ENCODE results near the gene ABI3BP. TPM values are rescaled to one million over a fixed set of nuclear protein-coding genes. Genes with fewer than 3 reads are reported as not detected.

Gene ABI3BP
- total and polyA plus RNA-seq, 2 experiments from 2014 or later, result 0.42 to 0.57 TPM

- TF ChIP-seq EZH2phosphoT487 (IDR thresholded peaks at IDR 0.05; ENCODE audit: unreplicated experiment), result no peak
- TF ChIP-seq REST (IDR thresholded peaks at IDR 0.05; ENCODE audit: unreplicated experiment), result no peak
- TF ChIP-seq STAT1 (IDR thresholded peaks at IDR 0.05; ENCODE audit: unreplicated experiment), result no peak
- TF ChIP-seq NANOG (IDR thresholded peaks at IDR 0.05; ENCODE audit: borderline replicate concordance), result no peak
- TF ChIP-seq ZNF331 (CRISPR knock-in tag; IDR thresholded peaks at IDR 0.05; ENCODE audit: low read depth), result no peak
- TF ChIP-seq CREB1 (CRISPR knock-in tag; IDR thresholded peaks at IDR 0.05; ENCODE audit: low read depth), result no peak
Observed at GRCh38 chr3:100811779-100812507, 181.3 kb downstream of the ABI3BP start (continued).

- H3K27ac ChIP-seq (ENCODE audit: low read depth), result no peak overlapping the region
- H3K9me3 Mint-ChIP-seq, result no peaks in the 10 kb centered on the region
- TF ChIP-seq CTCF (conservative IDR thresholded peaks at IDR 0.05; ENCODE audit: low read depth in 2 of 2) (no peak), EZH2phosphoT487 (IDR thresholded peaks at IDR 0.05; ENCODE audit: unreplicated experiment) (no peak), ZNF462 (CRISPR knock-in tag; IDR thresholded peaks at IDR 0.05) (no peak), EZH2 (IDR thresholded peaks at IDR 0.05; ENCODE audit: low read depth, unreplicated experiment) (no peak), POLR2AphosphoS5 (IDR thresholded peaks at IDR 0.05; ENCODE audit: low read depth) (no peak), NANOG (IDR thresholded peaks at IDR 0.05; ENCODE audit: borderline replicate concordance) (no peak), ZNF331 (CRISPR knock-in tag; IDR thresholded peaks at IDR 0.05; ENCODE audit: low read depth) (no peak), ZNF114 (CRISPR knock-in tag; IDR thresholded peaks at IDR 0.05) (no peak)
Observed at GRCh38 chr3:100810671-100811070, 182.6 kb downstream of the ABI3BP start.

More at GRCh38 chr3:100810671-100811070, 182.6 kb downstream of the ABI3BP start:
- Mint-ChIP-seq H3K27ac (no peak overlapping the region), H3K36me3 (ENCODE audit: low read depth) (no peaks in the 10 kb centered on the region), H3K4me3 (no peak overlapping the region), H3K4me1 (no peaks in the 10 kb centered on the region), H3K27me3 (ENCODE audit: insufficient read depth, low read depth, poor library complexity) (no peaks in the 10 kb centered on the region)
- Histone ChIP-seq H3K4me2 (no peak overlapping the region), H3K9me2 (ENCODE audit: insufficient read depth) (no peaks in the 10 kb centered on the region), H3K79me2 (replicated peaks; ENCODE audit: insufficient read depth) (no peaks in the 10 kb centered on the region), H3K27me3 (ENCODE audit: insufficient read depth) (no peaks in the 10 kb centered on the region), H3K4me3 (no peak overlapping the region), H3F3A (replicated peaks; ENCODE audit: low read depth) (no peaks in the 10 kb centered on the region), H2AFZ (no peak overlapping the region), H3K4me1 (ENCODE audit: insufficient read depth) (no peaks in the 10 kb centered on the region), H4K20me1 (replicated peaks; ENCODE audit: insufficient read depth) (no peaks in the 10 kb centered on the region), H3K36me3 (ENCODE audit: insufficient read depth) (no peaks in the 10 kb centered on the region)
- ATAC-seq, result no peak
- DNase-seq (ENCODE audit: low spot score), result no peak

Measured in GM23338 (cell line).